K562 (cell line): ENCODE results near the gene PLPPR1. TPM values are rescaled to one million over a fixed set of nuclear protein-coding genes. Genes with fewer than 3 reads are reported as not detected.

Source experiments
- BRF1 ChIP-seq: IDR thresholded peaks from 3 replicates; pipeline ENCODE4 v1.6.1; 2011; ENCODE audit warnings: borderline replicate concordance, mild to moderate bottlenecking; ENCODE audit not compliant: insufficient read length; ENCODE audit errors: extremely low read depth
- PHB ChIP-seq: fragments of 250-450 bp; sonication (Bioruptor Pico); IDR thresholded peaks from 2 replicates; pipeline ENCODE4 v1.5.0; 2021
- SMAD1 ChIP-seq: fragments of 150-350 bp; IDR thresholded peaks from 2 replicates; pipeline ENCODE4 v1.6.1; 2014; ENCODE audit warnings: low read length, low read depth; ENCODE audit not compliant: partially characterized antibody
- polyA plus RNA-seq, 8 experiments: library from polyadenylated mRNA; depleted of rRNA in 4 of 8; stranded (reverse) in 5 of 8; unstranded in 3 of 8; fragments of >200 nt; fragmentation: Nextera tagmentation in 2 of 8; fragmentation: Illumina TruSeq in 1 of 8; extraction: Ambion mirVana in 2 of 8; extraction: Trizol in 1 of 8; gene quantifications; 2 replicates each; pipeline versions ENCODE4 v1.2.1 to v1.2.3, GENCODE V29; 2011 to 2014; ENCODE audit warnings: inconsistent platforms in 1 of 8, missing spikeins in 1 of 8
- total RNA-seq, 7 experiments: library from RNA; depleted of rRNA in 6 of 7; stranded (reverse); fragments of >200 nt in 6 of 7; fragmentation: Illumina TruSeq in 2 of 7; extraction: Trizol in 2 of 7; gene quantifications; 2 replicates each; pipeline versions ENCODE4 v1.2.1 to v1.2.3, GENCODE V29; 2011 to 2021; ENCODE audit warnings: low replicate concordance in 1 of 7
- TF ChIP-seq, protein P1 (sequence below): fragments of 250-450 bp; sonication (Bioruptor Pico); IDR thresholded peaks from 2 replicates; pipeline ENCODE4 v1.5.0; 2022; ENCODE audit warnings: mild to moderate bottlenecking
- TF ChIP-seq, protein P2 (sequence below): fragments of 250-450 bp; sonication (Bioruptor Pico); IDR thresholded peaks from 2 replicates; pipeline ENCODE4 v1.4.0; 2020; ENCODE audit warnings: mild to moderate bottlenecking, moderate library complexity, borderline replicate concordance
- TF ChIP-seq, protein P3 (sequence below), 2 experiments: fragments of 450-650 bp; formaldehyde crosslinking in 1 of 2; IDR thresholded peaks; 2 replicates each; pipeline versions ENCODE4 v1.4.0 to v1.6.1; 2014 to 2020; ENCODE audit warnings: mild to moderate bottlenecking in 2 of 2, borderline replicate concordance in 1 of 2, low read depth in 1 of 2

The PLPPR1 gene
- total and polyA plus RNA-seq, 9 of the 15 experiments (the other 6 are each of a cell fraction or from before 2014, with no cell fraction given) = not detected

DNA sequence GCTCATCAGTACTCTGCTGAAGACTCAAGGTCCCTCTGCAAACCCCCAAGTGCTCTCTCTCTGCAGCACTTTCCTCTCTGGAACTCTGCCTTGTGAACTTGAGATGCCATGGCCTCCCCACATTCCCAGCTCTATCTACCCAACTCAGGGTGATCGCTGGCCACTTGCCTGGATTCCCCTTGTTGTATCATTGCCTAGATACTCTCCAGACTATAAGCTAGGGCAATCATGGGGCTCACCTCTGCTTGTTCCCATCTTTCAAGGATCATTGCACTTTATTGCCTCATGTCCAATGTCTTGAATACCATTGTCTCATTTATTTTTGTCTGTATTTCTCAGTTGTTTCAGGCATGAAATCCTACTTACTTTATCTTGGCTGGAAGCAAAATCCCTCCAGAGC is 144.1 kb downstream of the PLPPR1 start (continued):
- TF ChIP-seq, protein P1, sequence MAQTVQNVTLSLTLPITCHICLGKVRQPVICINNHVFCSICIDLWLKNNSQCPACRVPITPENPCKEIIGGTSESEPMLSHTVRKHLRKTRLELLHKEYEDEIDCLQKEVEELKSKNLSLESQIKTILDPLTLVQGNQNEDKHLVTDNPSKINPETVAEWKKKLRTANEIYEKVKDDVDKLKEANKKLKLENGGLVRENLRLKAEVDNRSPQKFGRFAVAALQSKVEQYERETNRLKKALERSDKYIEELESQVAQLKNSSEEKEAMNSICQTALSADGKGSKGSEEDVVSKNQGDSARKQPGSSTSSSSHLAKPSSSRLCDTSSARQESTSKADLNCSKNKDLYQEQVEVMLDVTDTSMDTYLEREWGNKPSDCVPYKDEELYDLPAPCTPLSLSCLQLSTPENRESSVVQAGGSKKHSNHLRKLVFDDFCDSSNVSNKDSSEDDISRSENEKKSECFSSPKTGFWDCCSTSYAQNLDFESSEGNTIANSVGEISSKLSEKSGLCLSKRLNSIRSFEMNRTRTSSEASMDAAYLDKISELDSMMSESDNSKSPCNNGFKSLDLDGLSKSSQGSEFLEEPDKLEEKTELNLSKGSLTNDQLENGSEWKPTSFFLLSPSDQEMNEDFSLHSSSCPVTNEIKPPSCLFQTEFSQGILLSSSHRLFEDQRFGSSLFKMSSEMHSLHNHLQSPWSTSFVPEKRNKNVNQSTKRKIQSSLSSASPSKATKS (CRISPR knock-in tag) = no peak
- TF ChIP-seq, protein P2, sequence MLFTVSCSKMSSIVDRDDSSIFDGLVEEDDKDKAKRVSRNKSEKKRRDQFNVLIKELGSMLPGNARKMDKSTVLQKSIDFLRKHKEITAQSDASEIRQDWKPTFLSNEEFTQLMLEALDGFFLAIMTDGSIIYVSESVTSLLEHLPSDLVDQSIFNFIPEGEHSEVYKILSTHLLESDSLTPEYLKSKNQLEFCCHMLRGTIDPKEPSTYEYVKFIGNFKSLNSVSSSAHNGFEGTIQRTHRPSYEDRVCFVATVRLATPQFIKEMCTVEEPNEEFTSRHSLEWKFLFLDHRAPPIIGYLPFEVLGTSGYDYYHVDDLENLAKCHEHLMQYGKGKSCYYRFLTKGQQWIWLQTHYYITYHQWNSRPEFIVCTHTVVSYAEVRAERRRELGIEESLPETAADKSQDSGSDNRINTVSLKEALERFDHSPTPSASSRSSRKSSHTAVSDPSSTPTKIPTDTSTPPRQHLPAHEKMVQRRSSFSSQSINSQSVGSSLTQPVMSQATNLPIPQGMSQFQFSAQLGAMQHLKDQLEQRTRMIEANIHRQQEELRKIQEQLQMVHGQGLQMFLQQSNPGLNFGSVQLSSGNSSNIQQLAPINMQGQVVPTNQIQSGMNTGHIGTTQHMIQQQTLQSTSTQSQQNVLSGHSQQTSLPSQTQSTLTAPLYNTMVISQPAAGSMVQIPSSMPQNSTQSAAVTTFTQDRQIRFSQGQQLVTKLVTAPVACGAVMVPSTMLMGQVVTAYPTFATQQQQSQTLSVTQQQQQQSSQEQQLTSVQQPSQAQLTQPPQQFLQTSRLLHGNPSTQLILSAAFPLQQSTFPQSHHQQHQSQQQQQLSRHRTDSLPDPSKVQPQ = no peak
- TF ChIP-seq PHB = no peak
- TF ChIP-seq, protein P3, sequence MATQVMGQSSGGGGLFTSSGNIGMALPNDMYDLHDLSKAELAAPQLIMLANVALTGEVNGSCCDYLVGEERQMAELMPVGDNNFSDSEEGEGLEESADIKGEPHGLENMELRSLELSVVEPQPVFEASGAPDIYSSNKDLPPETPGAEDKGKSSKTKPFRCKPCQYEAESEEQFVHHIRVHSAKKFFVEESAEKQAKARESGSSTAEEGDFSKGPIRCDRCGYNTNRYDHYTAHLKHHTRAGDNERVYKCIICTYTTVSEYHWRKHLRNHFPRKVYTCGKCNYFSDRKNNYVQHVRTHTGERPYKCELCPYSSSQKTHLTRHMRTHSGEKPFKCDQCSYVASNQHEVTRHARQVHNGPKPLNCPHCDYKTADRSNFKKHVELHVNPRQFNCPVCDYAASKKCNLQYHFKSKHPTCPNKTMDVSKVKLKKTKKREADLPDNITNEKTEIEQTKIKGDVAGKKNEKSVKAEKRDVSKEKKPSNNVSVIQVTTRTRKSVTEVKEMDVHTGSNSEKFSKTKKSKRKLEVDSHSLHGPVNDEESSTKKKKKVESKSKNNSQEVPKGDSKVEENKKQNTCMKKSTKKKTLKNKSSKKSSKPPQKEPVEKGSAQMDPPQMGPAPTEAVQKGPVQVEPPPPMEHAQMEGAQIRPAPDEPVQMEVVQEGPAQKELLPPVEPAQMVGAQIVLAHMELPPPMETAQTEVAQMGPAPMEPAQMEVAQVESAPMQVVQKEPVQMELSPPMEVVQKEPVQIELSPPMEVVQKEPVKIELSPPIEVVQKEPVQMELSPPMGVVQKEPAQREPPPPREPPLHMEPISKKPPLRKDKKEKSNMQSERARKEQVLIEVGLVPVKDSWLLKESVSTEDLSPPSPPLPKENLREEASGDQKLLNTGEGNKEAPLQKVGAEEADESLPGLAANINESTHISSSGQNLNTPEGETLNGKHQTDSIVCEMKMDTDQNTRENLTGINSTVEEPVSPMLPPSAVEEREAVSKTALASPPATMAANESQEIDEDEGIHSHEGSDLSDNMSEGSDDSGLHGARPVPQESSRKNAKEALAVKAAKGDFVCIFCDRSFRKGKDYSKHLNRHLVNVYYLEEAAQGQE (IDR thresholded peaks at IDR 0.05; ENCODE audit: borderline replicate concordance) = no peak
- TF ChIP-seq, protein P3 (CRISPR knock-in tag; IDR thresholded peaks at IDR 0.05; ENCODE audit: low read depth) = no peak
- TF ChIP-seq BRF1 = no peak
- no peak for TF ChIP-seq SMAD1
